OCI-LY7 (cell line): ENCODE results near the gene BCLAF1. TPM values are rescaled to one million over a fixed set of nuclear protein-coding genes. Genes with fewer than 3 reads are reported as not detected.

Experiments used
- BruUV-seq: library from RNA; stranded (reverse); fragments of 400-500 nt; replicated peaks from 2 replicates; lab custom pipeline; 2021; lab: Mats Ljungman, UMichigan
- CTCF ChIA-PET: fragments of 300-600 bp; sonication (Branson Sonifier 250); formaldehyde crosslinking; loops from one replicate; lab custom pipeline; 2022; ENCODE audit warnings: antibody characterized with exemption; ENCODE audit not compliant: unreplicated experiment; lab: Charles Lee
- POLR2A ChIA-PET: fragments of 300-600 bp; sonication (Branson Sonifier 250); formaldehyde crosslinking; loops from one replicate; lab custom pipeline; 2022; ENCODE audit warnings: antibody characterized with exemption; lab: Charles Lee
- DNase-seq: peaks from one replicate; pipeline ENCODE4 v3.0.0-alpha.2; 2015; ENCODE audit warnings: low spot score
- H2AFZ ChIP-seq: fragments of 200-600 bp; sonication (generic), shearing (Covaris generic); 2 replicates; pipeline ENCODE4 v1.6.1; 2014; ENCODE audit warnings: mild to moderate bottlenecking, antibody characterized with exemption, low read length, moderate library complexity
- H3K27ac ChIP-seq: fragments of 200-600 bp; sonication (generic); 2 replicates; pipeline ENCODE4 v1.5.1; 2014; ENCODE audit warnings: mixed run types, low read depth, mild to moderate bottlenecking, moderate library complexity, low read length, inconsistent platforms; ENCODE audit not compliant: poor library complexity, severe bottlenecking
- H3K36me3 ChIP-seq: fragments of 200-600 bp; sonication (generic); 2 replicates; pipeline ENCODE4 v1.6.1; 2014; ENCODE audit warnings: mild to moderate bottlenecking, antibody characterized with exemption, low read length, moderate library complexity, mixed read lengths; ENCODE audit not compliant: insufficient read depth
- H3K4me1 ChIP-seq: fragments of 200-600 bp; sonication (generic); 2 replicates; pipeline ENCODE4 v1.5.1; 2014; ENCODE audit warnings: mild to moderate bottlenecking, low read length; ENCODE audit not compliant: insufficient read depth, poor library complexity, severe bottlenecking
- H3K4me2 ChIP-seq: fragments of 200-600 bp; sonication (generic); 2 replicates; pipeline ENCODE4 v1.6.1; 2014; ENCODE audit warnings: mild to moderate bottlenecking, low read length
- H3K4me3 ChIP-seq: fragments of 200-600 bp; sonication (generic); 2 replicates; pipeline ENCODE4 v1.5.1; 2014; ENCODE audit warnings: mild to moderate bottlenecking, low read depth, low read length; ENCODE audit not compliant: poor library complexity, severe bottlenecking
- H3K79me2 ChIP-seq: fragments of 200-600 bp; sonication (generic); 2 replicates; pipeline ENCODE4 v1.6.1; 2016; ENCODE audit warnings: low read depth, mild to moderate bottlenecking, low read length, moderate library complexity, mixed read lengths; ENCODE audit not compliant: insufficient read depth
- H3K9me2 ChIP-seq: fragments of 200-600 bp; sonication (generic); 2 replicates; pipeline ENCODE4 v1.6.1; 2016; ENCODE audit warnings: mild to moderate bottlenecking, low read length, mixed read lengths; ENCODE audit not compliant: insufficient read depth
- H3K9me3 ChIP-seq: fragments of 200-600 bp; sonication (generic); 2 replicates; pipeline ENCODE4 v1.6.1; 2014; ENCODE audit warnings: mild to moderate bottlenecking, mixed run types, low read length, mixed read lengths
- H4K20me1 ChIP-seq: fragments of 200-600 bp; sonication (generic); 2 replicates; pipeline ENCODE4 v1.6.1; 2014; ENCODE audit warnings: mild to moderate bottlenecking, antibody characterized with exemption, low read length, moderate library complexity, mixed read lengths; ENCODE audit not compliant: insufficient read depth
- CTCF ChIP-seq: fragments of 200-600 bp; sonication (generic); conservative IDR thresholded peaks from 2 replicates; pipeline ENCODE4 v1.5.1; 2014; ENCODE audit warnings: mild to moderate bottlenecking, antibody characterized with exemption, low read length, moderate library complexity, mixed read lengths
- EZH2phosphoT487 ChIP-seq: fragments of 200-600 bp; sonication (generic); IDR thresholded peaks from 2 replicates; pipeline ENCODE4 v1.6.1; 2018; ENCODE audit warnings: low read depth, borderline replicate concordance, mild to moderate bottlenecking, mixed run types, antibody characterized with exemption, low read length, moderate library complexity, mixed read lengths
- intact Hi-C: fragments of 100-400 bp; cut with micrococcal nuclease; formaldehyde crosslinking; loops from one replicate; pipeline ENCODE4 v1.10.0; 2022; ENCODE audit not compliant: unreplicated experiment
- total RNA-seq, 2 experiments: library from RNA; depleted of rRNA in 1 of 2; stranded (reverse); fragments of >200 nt in 1 of 2; shearing (Covaris generic) in 1 of 2; gene quantifications; 2 replicates each; pipeline ENCODE4 v1.2.3, GENCODE V29; 2014 to 2022

Gene BCLAF1
- total RNA-seq, 2 experiments from 2014 or later: 130 to 186 TPM

- H3K36me3 ChIP-seq: peaks cover 43% of the 10 kb centered on the region
- peak within 1 kb of the TSS; percentile 46 for H3K27ac ChIP-seq
- CTCF ChIA-PET: interaction anchor here (0.7 kb wide), 1 partner anchor 11 kb away, joined by 3 read pairs; no protein-coding TSS in a partner anchor
- intact Hi-C loops: loop anchor here (1.0 to 5.0 kb wide), 2 partner anchors 39 to 1198 kb away; partner anchors contain the start of genes BCLAF1 and HBS1L
- H3K4me3 ChIP-seq: peak within 1 kb of the TSS; percentile 92
- POLR2A ChIA-PET: interaction anchor here (0.6 to 8.4 kb wide), 17 partner anchors 8 to 950 kb away, joined by 3 to 99 read pairs (median 5); partner anchors contain the start of gene BCLAF1
- peaks cover 9% of the 10 kb centered on the region for H3K4me1 ChIP-seq
- no peak for TF ChIP-seq EZH2phosphoT487
- peaks cover 45% of the 10 kb centered on the region; the same call in 1 of the 2 replicates for H3K79me2 ChIP-seq
- H4K20me1 ChIP-seq: no peaks in the 10 kb centered on the region
- H3K9me2 ChIP-seq: no peaks in the 10 kb centered on the region
- peak within 1 kb of the TSS; percentile 97 for H3K4me2 ChIP-seq
- BruUV-seq: TSS peak; percentile 43
- H3K9me3 ChIP-seq: peaks cover 22% of the 10 kb centered on the region; the same call in 1 of the 2 replicates
- peak within 1 kb of the TSS; percentile 93 for H2AFZ ChIP-seq
- peak; percentile 99 for DNase-seq
These were observed 39.6 kb downstream of the BCLAF1 start, which contains the start of gene MTFR2 for GRCh38 chr6:136249811-136250685. Gene MTFR2 (minus strand): TSS chr6:136250311. CDS start chr6:136249099, 1,212 bp downstream.

- intact Hi-C loops: loop anchor here (5.0 kb wide), 1 partner anchor 1197 kb away; the partner anchor contains the start of gene HBS1L
- peaks cover 9% of the 10 kb centered on the region for H3K4me1 ChIP-seq
- no peak for TF ChIP-seq CTCF
- H3K9me2 ChIP-seq: no peaks in the 10 kb centered on the region
- H4K20me1 ChIP-seq: no peaks in the 10 kb centered on the region
- H3K9me3 ChIP-seq: peaks cover 22% of the 10 kb centered on the region; the same call in 1 of the 2 replicates
- ChIA-PET POLR2A (interaction anchor here (1.4 to 8.4 kb wide), 4 partner anchors 11 to 39 kb away, joined by 3 to 99 read pairs (median 10); partner anchors contain the start of gene BCLAF1), CTCF (no interaction called here)
- peak overlapping the region; percentile 92 for H3K4me3 ChIP-seq
- DNase-seq: peak; percentile 14
- BruUV-seq: no TSS peak
- peak overlapping the region; percentile 50; the same call in 1 of the 2 replicates for H2AFZ ChIP-seq
- H3K27ac ChIP-seq: peak overlapping the region; percentile 46
- H3K79me2 ChIP-seq: peaks cover 52% of the 10 kb centered on the region; the same call in 1 of the 2 replicates
- H3K4me2 ChIP-seq: peak overlapping the region; percentile 78
- H3K36me3 ChIP-seq: peaks cover 51% of the 10 kb centered on the region
These were observed 40.3 kb downstream of the BCLAF1 start for GRCh38 chr6:136249336-136249735.

- no peaks in the 10 kb centered on the region for H3K9me2 ChIP-seq
- H3K4me2 ChIP-seq: no peak overlapping the region
- H3K79me2 ChIP-seq: peaks cover 44% of the 10 kb centered on the region; the same call in 1 of the 2 replicates
- H3K9me3 ChIP-seq: peaks cover 20% of the 10 kb centered on the region; the same call in 1 of the 2 replicates
- H3K4me1 ChIP-seq: no peaks in the 10 kb centered on the region
- no peaks in the 10 kb centered on the region for H4K20me1 ChIP-seq
- H2AFZ ChIP-seq: no peak overlapping the region
- ChIA-PET CTCF (no interaction called here), POLR2A (interaction anchor here (1.4 to 2.0 kb wide), 2 partner anchors 13 to 46 kb away, joined by 3 to 7 read pairs; no protein-coding TSS in a partner anchor)
- H3K27ac ChIP-seq: no peak overlapping the region
- no peak for DNase-seq
- BruUV-seq: no TSS peak
- TF ChIP-seq CTCF (no peak), EZH2phosphoT487 (no peak)
- no peak overlapping the region for H3K4me3 ChIP-seq
- intact Hi-C loops: no loop called here
- H3K36me3 ChIP-seq: peaks cover 97% of the 10 kb centered on the region
These were observed 45.5 kb downstream of the BCLAF1 start for GRCh38 chr6:136244061-136244616.
